WTC11 (cell line): Measurements from ENCODE around the gene LDHB. TPM values are rescaled to one million over a fixed set of nuclear protein-coding genes. Genes with fewer than 3 reads are reported as not detected.

Experiments
- ATAC-seq: fragments of 200-7000 bp; cut with Tn5 transposase; 2 replicates; pipeline ENCODE4 v1.10.0; 2021; ENCODE audit warnings: mild to moderate bottlenecking, moderate library complexity
- CTCF ChIA-PET: fragments of 300-600 bp; sonication (Branson Sonifier 250); formaldehyde crosslinking; loops from one replicate; lab custom pipeline; 2021; ENCODE audit warnings: antibody characterized with exemption; lab: Charles Lee
- POLR2A ChIA-PET: fragments of 350-600 bp; sonication (Branson Sonifier 250); formaldehyde crosslinking; loops from one replicate; lab custom pipeline; 2021; ENCODE audit warnings: antibody characterized with exemption; lab: Charles Lee
- DNase-seq: peaks from one replicate; pipeline ENCODE4 v3.0.0; 2021; ENCODE audit warnings: low spot score
- H3K27ac Mint-ChIP-seq: 2 replicates; pipeline ENCODE4 v1.8.0; 2021; ENCODE audit warnings: mixed read lengths
- H3K27me3 Mint-ChIP-seq: 2 replicates; pipeline ENCODE4 v1.8.0; 2021; ENCODE audit warnings: low read depth, mild to moderate bottlenecking, moderate library complexity, mixed read lengths
- H3K36me3 Mint-ChIP-seq: 2 replicates; pipeline ENCODE4 v1.8.0; 2021; ENCODE audit warnings: mixed read lengths
- H3K4me1 Mint-ChIP-seq: 2 replicates; pipeline ENCODE4 v1.8.0; 2022; ENCODE audit warnings: mixed read lengths
- H3K4me3 Mint-ChIP-seq: 2 replicates; pipeline ENCODE4 v1.8.0; 2021; ENCODE audit warnings: mild to moderate bottlenecking, moderate library complexity, mixed read lengths
- H3K9me3 Mint-ChIP-seq: 2 replicates; pipeline ENCODE4 v1.8.0; 2021; ENCODE audit warnings: mixed read lengths
- E2F1 ChIP-seq: sonication (generic); formaldehyde crosslinking; IDR thresholded peaks from 2 replicates; pipeline ENCODE4 v1.8.0; 2022; ENCODE audit warnings: mild to moderate bottlenecking, missing genetic modification reagents
- E2F5 ChIP-seq: sonication (generic); formaldehyde crosslinking; IDR thresholded peaks from 2 replicates; pipeline ENCODE4 v1.8.1; 2022; ENCODE audit warnings: mild to moderate bottlenecking, moderate library complexity, missing genetic modification reagents
- ERG ChIP-seq: fragments of 250-450 bp; sonication (Bioruptor Pico); IDR thresholded peaks from 2 replicates; pipeline ENCODE4 v1.8.0; 2021; ENCODE audit warnings: mild to moderate bottlenecking
- ESRRA ChIP-seq: sonication (generic); formaldehyde crosslinking; IDR thresholded peaks from 2 replicates; pipeline ENCODE4 v1.8.1; 2022; ENCODE audit warnings: mild to moderate bottlenecking, missing genetic modification reagents, borderline replicate concordance
- FOXJ3 ChIP-seq: sonication (generic); formaldehyde crosslinking; IDR thresholded peaks from 2 replicates; pipeline ENCODE4 v1.9.0; 2021; ENCODE audit warnings: missing genetic modification reagents, mild to moderate bottlenecking, borderline replicate concordance
- FOXP4 ChIP-seq: sonication (generic); formaldehyde crosslinking; IDR thresholded peaks from 2 replicates; pipeline ENCODE4 v1.8.0; 2022; ENCODE audit warnings: mild to moderate bottlenecking, missing genetic modification reagents
- GRHL2 ChIP-seq: fragments of 250-450 bp; sonication (Bioruptor Pico); IDR thresholded peaks from 2 replicates; pipeline ENCODE4 v1.8.0; 2022; ENCODE audit warnings: mild to moderate bottlenecking, moderate library complexity; ENCODE audit not compliant: insufficient replicate concordance, severe bottlenecking
- HMGXB4 ChIP-seq: sonication (generic); formaldehyde crosslinking; IDR thresholded peaks from 2 replicates; pipeline ENCODE4 v1.8.1; 2023; ENCODE audit warnings: mild to moderate bottlenecking, moderate library complexity, missing genetic modification reagents
- NR1H2 ChIP-seq: sonication (generic); formaldehyde crosslinking; IDR thresholded peaks from 2 replicates; pipeline ENCODE4 v1.9.0; 2021; ENCODE audit warnings: mild to moderate bottlenecking, moderate library complexity, missing genetic modification reagents
- SMAD3 ChIP-seq: sonication (generic); formaldehyde crosslinking; IDR thresholded peaks from 2 replicates; pipeline ENCODE4 v1.8.0; 2022; ENCODE audit warnings: missing genetic modification reagents, mild to moderate bottlenecking, borderline replicate concordance
- SMAD4 ChIP-seq: sonication (generic); formaldehyde crosslinking; IDR thresholded peaks from 2 replicates; pipeline ENCODE4 v1.8.0; 2022; ENCODE audit warnings: mild to moderate bottlenecking, missing genetic modification reagents
- SOX15 ChIP-seq: fragments of 250-450 bp; sonication (Bioruptor Pico); IDR thresholded peaks from 2 replicates; pipeline ENCODE4 v1.9.0; 2021; ENCODE audit warnings: mild to moderate bottlenecking
- STAT6 ChIP-seq: sonication (generic); formaldehyde crosslinking; conservative IDR thresholded peaks from 2 replicates; pipeline ENCODE4 v1.8.1; 2023; ENCODE audit warnings: mild to moderate bottlenecking, low read depth, missing genetic modification reagents, moderate library complexity
- USF1 ChIP-seq: sonication (generic); formaldehyde crosslinking; IDR thresholded peaks from 2 replicates; pipeline ENCODE4 v1.8.0; 2022; ENCODE audit warnings: mild to moderate bottlenecking, missing genetic modification reagents
- USF2 ChIP-seq: sonication (generic); formaldehyde crosslinking; IDR thresholded peaks from 2 replicates; pipeline ENCODE4 v1.8.1; 2023; ENCODE audit warnings: mild to moderate bottlenecking, missing genetic modification reagents, moderate library complexity
- ZMAT4 ChIP-seq: fragments of 250-450 bp; sonication (Bioruptor Pico); IDR thresholded peaks from 2 replicates; pipeline ENCODE4 v1.9.0; 2021; ENCODE audit warnings: mild to moderate bottlenecking
- ZNF263 ChIP-seq: sonication (generic); formaldehyde crosslinking; IDR thresholded peaks from 2 replicates; pipeline ENCODE4 v1.8.1; 2022; ENCODE audit warnings: low read depth, mild to moderate bottlenecking, moderate library complexity, missing genetic modification reagents
- ZNF512 ChIP-seq: sonication (generic); formaldehyde crosslinking; IDR thresholded peaks from 2 replicates; pipeline ENCODE4 v1.8.1; 2022; ENCODE audit warnings: missing genetic modification reagents, borderline replicate concordance
- total RNA-seq: library from RNA; stranded (reverse); gene quantifications from 3 replicates; pipeline ENCODE4 v1.2.3, GENCODE V29; 2021

Gene LDHB
- total RNA-seq, 1 experiment from 2014 or later, result 1,504 TPM

- TF ChIP-seq FOXP4 (CRISPR knock-in tag) (peak; percentile 86), E2F1 (CRISPR knock-in tag) (0 out of 2 replicates have a peak, but pooled peaks have one; percentile 76), SMAD3 (CRISPR knock-in tag) (peak; percentile 38; the same call in 1 of the 2 replicates), GRHL2 (no peak), HMGXB4 (CRISPR knock-in tag) (peak; percentile 21; the same call in 1 of the 2 replicates), ERG (CRISPR knock-in tag) (no peak), SMAD4 (no peak), USF1 (CRISPR knock-in tag) (peak; percentile 82), ZNF512 (CRISPR knock-in tag) (no peak), ESRRA (CRISPR knock-in tag) (peak; percentile 86), SOX15 (CRISPR knock-in tag) (no peak), USF2 (CRISPR knock-in tag) (peak; percentile 76)
- TF ChIP-seq, all 79 proteins: peak for 27
Measured at GRCh38 chr12:21657326-21658077, at the start of gene LDHB (continued).

GRCh38 chr12:21704847-21705246 lies 47.2 kb upstream of the LDHB start:
- ChIA-PET CTCF (no interaction called here), POLR2A (no interaction called here)
- ATAC-seq, result no peak
- no peak overlapping the region for H3K27ac Mint-ChIP-seq
- H3K36me3 Mint-ChIP-seq, result no peaks in the 10 kb centered on the region
- H3K4me3 Mint-ChIP-seq, result no peak overlapping the region
- no peaks in the 10 kb centered on the region for H3K9me3 Mint-ChIP-seq
- no peaks in the 10 kb centered on the region for H3K4me1 Mint-ChIP-seq
- no peak for DNase-seq
- H3K27me3 Mint-ChIP-seq, result no peaks in the 10 kb centered on the region
- TF ChIP-seq NR1H2 (CRISPR knock-in tag) (no peak), ZNF263 (no peak), STAT6 (CRISPR knock-in tag) (no peak), E2F5 (CRISPR knock-in tag) (no peak), FOXJ3 (CRISPR knock-in tag) (no peak), HMGXB4 (CRISPR knock-in tag) (no peak), ZMAT4 (CRISPR knock-in tag) (no peak)
